ENCODE measurements around the gene ZGPAT.
"Not testable (repeated sequence)": the region's sequence is repeated elsewhere in the genome, so short reads cannot be mapped to it uniquely, and the experiment has no call there.

Gene ZGPAT

DNA sequence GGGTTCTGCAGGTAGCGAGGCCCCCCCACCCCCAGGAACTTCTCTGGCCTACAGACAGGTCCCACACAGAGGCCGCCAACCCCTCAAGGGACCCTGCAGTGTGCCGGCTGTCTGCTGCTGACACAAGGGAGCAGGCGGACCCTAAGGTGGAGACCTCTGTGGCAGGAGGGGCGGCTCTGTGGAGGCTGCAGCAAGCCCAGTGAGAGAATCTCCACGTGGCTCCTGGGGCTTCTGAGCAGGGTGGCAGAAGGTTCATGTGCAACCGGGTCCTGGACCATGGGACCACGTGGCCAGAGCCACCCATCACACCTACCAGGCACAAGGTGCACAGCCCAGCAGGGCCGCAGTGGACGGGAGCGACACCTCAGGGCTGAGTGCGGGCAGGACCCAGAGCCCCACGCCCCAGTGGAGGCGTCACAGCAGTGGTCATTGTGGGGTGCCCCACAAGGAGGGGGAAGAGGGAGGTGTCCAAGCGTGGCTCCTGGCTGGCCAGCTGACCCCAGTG is 4.3 kb upstream of the ZGPAT start:
- no peak for DNase-seq

DNA sequence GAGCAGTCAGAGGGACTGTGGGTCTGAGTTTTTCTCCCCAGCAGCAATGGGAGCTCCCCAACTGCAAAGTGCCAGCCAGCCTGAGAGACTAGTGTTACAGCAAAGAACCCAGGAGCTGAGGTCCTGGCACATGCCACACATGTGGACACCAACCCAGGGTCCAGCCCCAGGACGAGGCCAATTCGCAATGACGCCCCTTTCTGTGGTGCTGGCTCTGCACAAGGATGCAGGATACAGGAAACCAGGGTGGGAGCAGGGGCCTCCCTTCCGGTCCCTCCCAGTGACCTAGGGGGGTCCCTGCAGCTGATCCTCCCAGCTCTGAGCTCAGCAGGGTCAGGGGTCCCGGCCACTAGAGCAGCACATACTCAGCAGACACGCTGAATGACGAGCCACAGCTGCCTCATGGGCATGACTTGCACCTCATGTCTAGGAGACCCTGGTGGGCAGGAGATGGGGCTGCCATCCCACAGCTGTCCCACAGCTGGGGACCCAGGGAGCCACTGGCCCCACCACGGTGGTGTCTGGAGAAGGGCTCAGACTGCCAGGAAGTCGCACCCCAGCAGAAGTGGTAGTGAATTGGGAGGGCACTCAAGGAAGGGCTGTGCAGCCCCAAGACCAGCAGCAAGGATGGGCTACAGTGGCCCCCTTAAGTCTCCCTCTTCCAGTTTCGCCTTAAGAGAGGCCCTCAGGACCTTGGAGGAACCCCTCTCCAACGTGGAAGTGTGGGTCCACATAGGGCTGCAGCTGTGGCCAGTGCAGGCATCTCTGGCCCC is 3.7 kb upstream of the ZGPAT start:
- no peak for DNase-seq

DNA sequence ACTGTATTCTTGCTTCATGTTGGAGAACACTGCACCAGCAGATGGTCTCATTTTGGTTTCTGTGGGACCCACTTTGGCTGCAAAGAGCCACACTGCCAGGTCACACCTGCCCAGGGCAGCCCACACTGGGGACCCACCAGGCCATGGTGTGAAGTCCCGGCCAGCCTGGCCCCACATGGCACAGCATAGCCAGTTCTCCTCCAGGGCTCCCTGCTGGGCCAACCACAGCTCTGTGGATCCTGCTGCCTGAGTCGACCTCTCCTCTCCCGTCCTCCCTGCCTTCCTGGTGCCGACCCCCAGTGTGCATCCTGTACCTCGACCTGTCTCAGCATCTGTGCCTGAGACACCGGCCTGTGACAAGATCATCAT is 3.1 kb upstream of the ZGPAT start:
- DNase-seq: no peak

DNA sequence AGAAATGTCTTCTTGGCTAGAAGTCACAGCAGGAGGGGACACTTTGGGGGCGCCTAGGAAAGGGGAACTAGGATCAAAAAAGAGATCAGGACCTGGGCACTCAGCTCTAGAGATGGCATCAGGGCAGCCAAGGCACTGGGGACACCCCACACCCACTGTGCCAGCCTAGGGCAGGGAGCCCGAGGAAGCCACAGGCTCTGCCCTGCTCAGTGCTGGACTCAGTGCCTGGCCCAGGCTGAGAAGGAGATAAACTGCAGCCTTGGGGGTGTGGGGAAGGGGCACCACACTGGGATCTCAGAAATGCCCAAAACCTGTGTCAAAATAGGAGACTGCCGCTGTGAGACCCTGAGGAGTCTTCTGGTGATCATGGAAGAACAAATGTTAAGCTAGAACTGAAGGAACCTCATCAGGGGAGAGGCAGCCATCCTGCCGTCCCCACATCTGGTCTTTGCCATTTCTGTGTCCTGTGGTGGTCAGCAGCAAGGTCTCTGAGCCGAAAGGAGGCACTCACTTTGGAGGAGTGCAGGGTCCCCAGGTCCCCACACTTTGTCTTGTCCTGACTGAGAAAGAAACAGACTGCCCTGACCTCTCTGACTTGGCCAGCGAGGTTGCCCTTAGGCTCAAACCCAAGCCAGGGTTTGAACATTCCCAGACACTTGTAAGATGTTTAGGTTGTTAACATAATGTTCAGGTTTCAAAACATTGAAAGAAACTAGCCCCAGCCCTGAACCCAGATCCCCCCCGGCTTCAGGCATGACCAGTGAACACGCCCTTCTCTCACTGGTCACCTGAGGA is 2.4 kb upstream of the ZGPAT start:
- no peak for DNase-seq

DNA sequence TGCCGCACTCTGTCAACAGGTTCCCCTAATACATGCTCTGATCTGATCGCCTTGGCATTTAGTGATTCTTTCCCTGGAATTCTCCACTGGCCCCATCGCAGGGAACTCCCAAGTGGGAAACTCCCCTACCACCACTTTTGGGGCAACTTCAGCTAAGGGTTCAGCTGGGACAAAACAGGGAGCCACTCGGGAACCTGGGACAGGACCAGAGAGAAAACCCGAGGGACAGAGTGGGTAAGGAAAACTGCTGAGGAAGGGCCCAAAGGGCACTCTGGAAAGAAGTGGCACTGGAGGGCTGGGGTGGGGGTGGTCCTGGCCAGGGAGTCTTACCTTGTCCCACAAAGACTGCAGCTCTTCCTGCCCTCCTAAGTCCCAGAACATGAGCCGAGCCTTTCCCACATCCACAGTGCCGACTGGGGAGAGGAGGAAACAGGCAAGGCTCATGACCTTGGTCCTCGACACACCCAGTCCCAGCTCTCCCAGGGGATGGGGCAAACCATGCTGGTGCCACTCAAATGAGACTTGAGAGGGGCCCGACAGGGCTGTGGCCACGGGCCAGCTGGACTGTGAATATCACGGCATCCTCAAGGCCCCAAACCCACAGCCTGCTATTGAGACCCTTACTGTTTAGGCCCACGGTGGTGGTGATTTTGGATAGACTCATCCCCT is 1.7 kb upstream of the ZGPAT start:
- DNase-seq: no peak

DNA sequence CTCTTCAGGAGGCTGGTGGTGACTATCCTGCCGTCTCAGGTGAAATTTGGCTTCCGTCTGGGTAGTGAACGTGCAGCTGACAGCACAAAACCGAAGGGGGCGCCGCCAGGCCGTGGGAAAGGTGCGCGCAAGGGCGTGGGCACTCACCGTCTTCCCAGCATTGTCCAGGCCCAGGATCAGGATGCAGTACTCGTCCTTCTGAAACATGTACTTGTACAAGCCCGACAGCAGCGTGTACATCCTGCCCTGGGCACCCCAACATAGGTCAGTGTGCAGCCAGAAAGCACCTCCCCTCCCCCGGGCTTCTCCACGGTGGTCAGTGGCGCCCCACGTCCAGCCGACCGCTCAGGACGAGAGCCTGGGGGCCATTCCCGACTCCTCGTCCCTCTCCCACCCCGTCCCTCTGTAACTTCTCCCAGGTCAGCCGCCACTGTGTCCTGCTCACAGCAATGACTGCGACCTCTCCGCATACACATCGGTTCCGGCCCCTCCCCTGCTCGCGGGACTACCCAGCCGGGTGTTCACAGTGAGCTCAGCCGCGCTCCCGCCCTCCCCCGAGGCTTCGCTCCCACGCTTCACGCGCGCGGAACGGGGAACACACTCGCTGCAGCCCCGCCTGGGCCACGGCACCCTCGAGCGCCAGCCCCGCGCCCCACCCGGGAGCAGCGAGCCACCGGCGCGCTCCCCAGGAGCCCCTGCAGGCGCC is 834 bp upstream of the ZGPAT start:
- peak; percentile 83 for DNase-seq

DNA sequence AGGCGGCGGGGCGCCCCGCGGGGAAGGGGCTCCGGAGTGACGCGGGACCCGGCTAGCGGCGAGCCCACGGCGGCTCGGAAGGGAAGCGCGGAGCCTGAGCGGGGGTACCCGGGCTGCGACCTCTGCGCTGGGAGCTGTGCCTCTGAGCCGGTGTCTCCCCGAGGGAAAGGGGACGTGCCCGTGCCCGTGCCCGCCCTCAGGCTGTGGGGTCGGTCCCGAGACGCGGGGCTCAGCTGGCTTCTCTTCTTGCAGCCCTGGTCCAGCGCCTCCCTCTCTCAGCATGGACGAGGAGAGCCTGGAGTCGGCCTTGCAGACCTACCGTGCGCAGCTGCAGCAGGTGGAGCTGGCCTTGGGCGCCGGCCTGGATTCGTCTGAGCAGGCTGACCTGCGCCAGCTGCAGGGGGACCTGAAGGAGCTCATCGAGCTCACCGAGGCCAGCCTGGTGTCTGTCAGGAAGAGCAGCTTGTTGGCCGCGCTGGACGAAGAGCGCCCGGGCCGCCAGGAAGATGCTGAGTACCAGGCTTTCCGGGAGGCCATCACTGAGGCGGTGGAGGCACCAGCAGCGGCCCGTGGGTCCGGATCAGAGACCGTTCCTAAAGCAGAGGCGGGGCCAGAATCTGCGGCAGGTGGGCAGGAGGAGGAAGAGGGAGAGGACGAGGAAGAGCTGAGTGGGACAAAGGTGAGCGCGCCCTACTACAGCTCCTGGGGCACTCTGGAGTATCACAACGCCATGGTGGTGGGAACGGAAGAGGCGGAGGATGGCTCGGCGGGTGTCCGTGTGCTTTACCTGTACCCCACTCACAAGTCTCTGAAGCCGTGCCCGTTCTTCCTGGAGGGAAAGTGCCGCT is 686 bp downstream of the ZGPAT start:
- no peak for DNase-seq

DNA sequence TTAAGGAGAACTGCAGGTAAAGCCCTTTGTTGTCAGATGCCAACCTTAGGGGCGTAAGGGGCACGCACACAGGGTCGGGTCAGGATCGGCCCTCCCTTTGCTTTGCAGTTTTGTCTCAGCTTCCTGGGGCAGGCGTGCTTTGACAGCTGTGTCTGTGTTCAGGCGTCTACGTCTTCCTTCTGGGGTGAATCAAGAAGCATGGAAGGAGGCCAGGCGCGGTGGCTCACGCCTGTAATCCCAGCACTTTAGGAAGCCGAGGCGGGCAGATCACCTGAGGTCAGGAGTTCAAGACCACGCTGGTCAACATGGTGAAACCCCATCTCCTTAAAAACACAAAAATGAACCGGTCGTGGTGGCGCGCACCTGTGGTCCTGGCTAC is 1.3 kb downstream of the ZGPAT start:
- DNase-seq: no peak

DNA sequence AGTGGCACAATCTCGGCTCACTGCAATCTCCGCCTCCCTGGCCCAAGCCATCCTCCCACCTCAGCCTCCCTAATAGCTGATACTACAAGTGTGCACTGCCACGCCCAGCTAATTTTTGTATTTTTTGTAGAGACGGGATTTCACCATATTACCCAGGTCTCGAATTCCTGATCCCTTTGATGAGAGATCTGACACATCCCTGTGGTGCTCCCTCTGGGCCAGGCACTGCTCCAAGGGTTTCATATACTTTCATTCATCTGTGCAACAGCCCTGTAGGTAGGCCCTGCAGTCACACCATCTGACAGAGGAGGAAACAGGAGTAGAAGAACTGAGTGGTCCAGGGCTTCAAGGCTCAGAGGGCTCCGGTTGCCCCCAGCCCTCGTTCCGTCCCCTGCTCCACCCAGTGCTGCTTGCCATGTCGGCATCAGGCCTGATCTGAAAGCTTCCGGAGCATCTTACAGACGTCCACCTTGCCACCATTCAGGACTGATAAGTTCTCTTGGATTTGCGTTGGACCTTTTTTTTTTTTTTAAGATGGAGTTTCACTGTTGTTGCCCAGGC is 3.3 kb downstream of the ZGPAT start:
- DNase-seq: no peak

DNA sequence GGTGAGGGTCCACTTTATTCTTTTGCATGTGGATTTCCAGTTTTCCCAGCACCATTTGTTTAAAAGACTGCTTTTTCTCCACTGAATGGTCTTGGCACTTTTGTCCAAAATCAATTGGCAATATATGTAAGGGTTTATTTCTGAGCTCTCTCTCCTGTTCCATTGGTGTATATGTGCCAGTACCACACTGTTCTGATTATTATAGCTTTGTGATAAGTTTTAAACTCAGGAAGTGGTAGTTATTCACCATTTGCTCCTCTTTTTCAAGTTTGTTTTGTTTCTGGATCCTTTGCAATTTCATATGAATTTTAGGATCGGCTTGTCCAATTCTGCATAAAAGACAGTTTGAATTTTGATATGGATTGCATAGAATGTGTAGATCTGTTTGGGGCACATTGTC is 4.4 kb downstream of the ZGPAT start:
- no peak for DNase-seq

DNA sequence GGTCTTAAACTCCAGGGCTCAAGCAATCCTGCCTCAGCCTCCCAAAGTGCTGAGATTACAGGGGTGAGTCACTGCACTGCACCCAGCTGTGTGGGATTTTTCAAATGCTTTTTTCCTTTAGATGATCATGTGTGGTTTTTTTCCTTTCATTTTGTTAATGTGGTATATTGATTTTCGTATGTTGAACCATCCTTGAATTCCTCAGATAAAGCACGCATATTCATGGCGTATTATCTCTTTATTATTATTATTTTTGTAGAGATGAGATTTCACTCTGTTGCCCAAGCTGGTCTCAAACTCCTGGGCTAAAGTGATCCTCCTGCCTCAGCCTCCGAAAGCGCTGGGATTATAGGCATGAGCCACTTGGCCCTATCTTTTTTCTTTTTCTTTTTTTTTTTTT is 7.0 kb downstream of the ZGPAT start:
- DNase-seq: no peak

DNA sequence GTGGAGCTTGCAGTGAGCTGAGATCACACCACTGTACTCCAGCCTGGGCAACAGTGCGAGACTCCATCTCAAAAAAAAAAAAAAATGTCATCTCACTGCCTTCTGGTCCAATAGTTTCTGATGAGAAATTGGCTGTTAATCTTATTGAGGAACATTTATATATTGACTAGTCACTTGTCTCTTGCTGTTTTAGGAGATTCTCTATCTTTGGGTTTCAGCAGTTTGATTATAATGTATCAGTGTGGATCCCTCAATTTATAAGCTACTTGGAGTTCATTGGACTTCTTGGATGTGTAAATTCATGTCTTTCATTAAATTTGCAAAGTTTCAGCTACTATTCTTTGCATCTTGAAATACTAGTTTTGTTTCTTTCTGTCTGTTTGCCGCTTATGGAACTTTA is 11.2 kb downstream of the ZGPAT start:
- DNase-seq: no peak

DNA sequence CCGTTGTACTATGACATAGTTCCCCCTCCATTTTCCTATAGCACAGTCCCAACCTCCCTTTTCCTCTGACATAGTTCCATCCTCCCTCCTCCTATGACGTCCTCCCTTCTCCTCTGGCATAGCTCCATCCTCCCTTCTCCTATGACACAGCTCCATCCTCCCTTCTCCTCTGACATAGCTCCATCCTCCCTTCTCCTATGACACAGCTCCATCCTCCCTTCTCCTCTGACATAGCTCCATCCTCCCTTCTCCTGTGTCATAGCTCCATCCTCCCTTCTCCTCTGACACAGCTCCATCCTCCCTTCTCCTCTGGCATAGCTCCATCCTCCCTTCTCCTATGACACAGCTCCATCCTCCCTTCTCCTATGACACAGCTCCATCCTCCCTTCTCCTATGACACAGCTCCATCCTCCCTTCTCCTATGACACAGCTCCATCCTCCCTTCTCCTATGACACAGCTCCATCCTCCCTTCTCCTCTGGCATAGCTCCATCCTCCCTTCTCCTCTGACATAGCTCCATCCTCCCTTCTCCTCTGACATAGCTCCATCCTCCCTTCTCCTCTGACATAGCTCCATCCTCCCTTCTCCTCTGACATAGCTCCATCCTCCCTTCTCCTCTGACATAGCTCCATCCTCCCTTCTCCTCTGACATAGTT is 15.3 kb downstream of the ZGPAT start:
- not testable (repeated sequence) for DNase-seq

DNA sequence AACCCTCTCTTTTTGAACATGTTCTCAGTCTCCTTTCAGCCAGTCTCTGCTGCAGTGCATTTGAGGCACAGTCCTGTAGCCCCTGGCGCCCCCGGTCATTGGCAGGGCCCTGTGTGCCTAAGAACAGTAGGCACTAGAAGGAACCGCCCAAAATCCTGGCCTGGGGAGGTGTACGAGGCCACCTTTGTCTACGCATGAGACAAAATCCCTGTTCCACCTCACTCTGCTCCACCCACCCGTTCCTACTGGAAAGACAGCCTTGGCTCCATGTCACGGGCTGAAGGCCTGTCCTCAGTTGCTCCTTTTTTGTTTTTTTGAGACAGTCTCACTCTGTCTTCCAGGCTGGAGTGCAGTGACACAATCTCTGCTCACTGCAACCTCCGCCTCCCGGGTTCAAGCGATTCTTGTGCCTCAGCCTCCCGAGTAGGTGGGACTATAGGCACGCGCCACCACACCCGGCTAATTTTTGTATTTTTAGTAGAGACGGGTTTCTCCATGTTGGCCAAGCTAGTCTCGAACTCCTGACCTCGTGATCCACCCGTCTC is 22.4 kb downstream of the ZGPAT start:
- not testable (repeated sequence) for DNase-seq

DNA sequence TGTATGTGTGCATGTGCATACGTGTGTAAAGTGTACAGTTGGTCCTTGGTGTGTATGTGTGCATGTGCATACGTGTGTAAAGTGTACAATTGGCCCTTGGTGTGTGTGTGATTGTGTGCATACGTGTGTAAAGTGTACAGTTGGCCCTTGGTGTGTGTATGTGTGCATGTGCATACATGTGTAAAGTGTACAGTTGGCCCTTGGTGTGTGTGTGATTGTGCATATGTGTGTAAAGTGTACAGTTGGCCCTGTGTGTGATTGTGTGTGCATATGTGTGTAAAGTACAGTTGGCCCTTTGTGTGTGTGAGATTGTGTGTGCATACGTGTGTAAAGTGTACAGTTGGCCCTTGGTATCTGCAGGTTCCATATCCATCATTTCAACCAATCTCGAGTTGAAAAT is 23.6 kb downstream of the ZGPAT start:
- no peak for DNase-seq

DNA sequence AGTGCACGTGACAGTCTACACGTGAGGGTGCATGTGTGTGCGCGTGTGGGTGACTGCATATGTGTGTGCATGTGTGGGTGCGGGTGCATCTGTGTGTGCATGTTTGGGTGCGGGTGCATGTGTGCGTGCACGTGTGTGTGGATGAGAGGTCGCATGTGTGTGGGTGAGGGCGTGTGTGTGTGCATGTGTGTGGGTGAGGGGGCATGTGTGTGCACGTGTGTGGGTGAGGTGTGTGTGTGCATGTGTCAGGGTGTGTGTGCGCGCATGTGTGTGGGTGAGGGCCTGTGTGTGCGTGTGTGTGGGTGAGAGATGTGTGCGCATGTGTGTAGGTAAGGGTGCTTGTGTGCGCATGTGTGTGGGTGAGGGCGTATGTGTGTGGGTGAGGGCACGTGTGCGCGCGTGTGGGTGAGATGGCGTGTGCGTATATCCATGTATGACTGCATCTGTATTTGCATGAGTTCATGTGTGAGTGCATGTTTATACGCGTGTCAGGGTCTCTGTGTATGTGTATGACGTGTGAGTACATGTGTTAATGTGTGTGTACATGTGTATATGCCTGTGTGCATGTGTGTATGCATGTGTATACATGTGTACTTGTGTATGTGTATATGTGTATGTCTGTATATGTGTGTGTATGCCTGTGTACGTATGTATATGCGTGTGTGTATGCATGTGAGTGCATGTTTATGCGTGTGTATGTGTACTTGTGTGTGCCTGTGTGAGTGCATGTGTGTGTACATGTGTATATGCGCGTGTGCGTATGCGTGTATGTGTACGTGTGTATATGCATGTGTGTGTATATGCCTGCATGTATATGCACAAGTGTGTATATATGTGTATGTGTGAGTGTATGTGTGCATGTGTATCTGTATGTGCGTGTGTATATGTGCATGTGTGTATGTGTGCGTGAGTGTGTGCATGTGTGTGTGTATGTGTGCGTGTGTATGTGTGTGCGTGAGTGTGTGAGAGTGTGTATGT is 24.6 kb downstream of the ZGPAT start:
- DNase-seq: no peak

DNA sequence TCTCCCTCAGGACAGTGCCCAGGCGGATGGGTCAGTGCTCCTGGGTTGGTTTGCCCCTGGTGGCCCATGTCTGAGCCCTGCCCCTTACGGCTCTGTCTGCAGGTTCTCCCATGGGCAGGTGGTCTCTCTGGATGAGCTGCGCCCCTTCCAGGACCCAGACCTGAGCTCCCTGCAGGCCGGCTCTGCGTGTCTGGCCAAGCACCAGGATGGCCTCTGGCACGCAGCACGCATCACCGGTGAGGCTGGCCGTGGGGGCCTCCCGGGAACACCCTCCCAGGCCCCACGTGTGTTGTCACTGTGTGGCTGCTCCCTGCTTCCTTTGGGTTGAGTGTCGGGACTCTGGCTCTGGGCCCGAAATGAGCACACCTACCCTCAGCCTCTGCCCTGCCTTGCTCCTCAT is 25.3 kb downstream of the ZGPAT start:
- no peak for DNase-seq

DNA sequence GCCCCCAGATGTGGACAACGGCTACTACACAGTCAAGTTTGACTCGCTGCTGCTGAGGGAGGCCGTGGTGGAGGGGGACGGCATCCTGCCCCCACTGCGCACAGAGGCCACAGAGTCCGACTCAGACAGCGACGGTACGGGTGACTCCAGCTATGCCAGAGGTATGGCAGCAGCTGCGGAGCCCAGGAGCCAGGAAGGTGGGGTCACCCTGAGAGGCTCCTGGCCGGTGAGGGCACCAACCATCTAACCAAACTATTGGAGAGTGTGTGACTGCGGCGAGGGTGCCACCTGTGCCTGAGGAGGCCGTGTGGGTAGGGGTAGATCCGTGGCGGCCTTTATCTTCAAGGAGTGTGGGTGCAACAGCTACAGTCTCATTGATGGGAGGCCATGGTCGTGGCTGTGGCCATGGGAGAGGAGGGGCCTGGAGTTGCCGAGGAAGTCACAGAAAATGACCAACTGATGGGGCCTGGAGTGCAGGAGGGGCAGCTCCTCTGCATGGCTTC is 25.8 kb downstream of the ZGPAT start:
- DNase-seq: no peak

DNA sequence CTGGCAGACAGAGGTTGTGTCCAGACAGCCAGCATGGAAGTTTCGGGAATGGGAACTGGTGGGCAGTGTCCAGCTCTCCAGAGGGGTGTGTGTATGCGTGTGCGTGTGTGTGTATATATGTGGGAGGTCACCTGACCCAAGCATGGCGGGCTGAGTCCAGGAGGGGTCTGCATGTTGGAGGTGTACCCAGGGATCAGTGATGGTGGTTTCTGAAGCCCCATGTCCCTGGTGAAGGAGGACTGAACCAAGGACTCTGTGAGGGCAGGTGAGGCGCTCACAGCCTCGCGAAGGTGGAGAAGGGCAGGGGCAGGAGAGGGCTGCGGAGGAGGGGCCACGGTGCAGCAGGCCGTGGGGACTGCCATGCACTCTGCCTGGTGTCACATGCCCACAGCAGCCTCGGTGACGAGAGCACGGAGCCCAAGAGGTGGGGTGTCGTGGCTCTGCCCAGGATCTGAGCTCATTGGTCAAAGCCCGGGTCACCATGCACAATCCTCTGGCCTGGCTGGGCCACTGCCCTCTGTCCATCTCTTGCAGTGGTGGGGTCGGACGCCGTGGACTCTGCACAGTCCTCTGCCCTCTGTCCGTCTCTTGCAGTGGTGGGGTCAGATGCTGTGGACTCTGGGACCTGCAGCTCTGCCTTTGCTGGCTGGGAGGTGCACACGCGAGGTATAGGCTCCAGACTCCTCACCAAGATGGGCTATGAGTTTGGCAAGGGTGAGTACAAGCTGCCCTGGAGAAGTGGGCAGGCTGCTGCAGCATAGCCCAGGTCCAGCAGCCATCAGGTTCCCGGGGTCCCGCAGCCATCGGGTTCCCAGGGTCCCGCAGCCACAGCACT is 26.5 kb downstream of the ZGPAT start:
- DNase-seq: no peak

Measured in RPMI8226 (cell line).